HepG2 (cell line): ENCODE results near the gene C1QTNF1. TPM values are rescaled to one million over a fixed set of nuclear protein-coding genes. Genes with fewer than 3 reads are reported as not detected.
A peak's percentile ranks its signal among the peaks of the same experiment; 100 is the strongest.

Source experiments
- ATF7-NPFF ChIP-seq: sonication (generic); formaldehyde crosslinking; IDR thresholded peaks from 2 replicates; pipeline ENCODE4 v1.8.1; 2023; ENCODE audit warnings: mild to moderate bottlenecking, low read depth, missing genetic modification reagents, moderate library complexity
- CBFB ChIP-seq: sonication (generic); formaldehyde crosslinking; IDR thresholded peaks from 2 replicates; pipeline ENCODE4 v1.4.0; 2020; ENCODE audit warnings: missing genetic modification reagents
- MYC ChIP-seq: sonication (generic); formaldehyde crosslinking; IDR thresholded peaks from 2 replicates; pipeline ENCODE4 v1.9.0; 2021; ENCODE audit warnings: missing genetic modification reagents, borderline replicate concordance
- MYPOP ChIP-seq: sonication (generic); formaldehyde crosslinking; IDR thresholded peaks from 2 replicates; pipeline ENCODE4 v1.8.1; 2023; ENCODE audit warnings: mild to moderate bottlenecking, moderate library complexity, missing genetic modification reagents
- ZBED4 ChIP-seq: sonication (generic); formaldehyde crosslinking; IDR thresholded peaks from 2 replicates; pipeline ENCODE4 v1.4.0; 2020; ENCODE audit warnings: missing genetic modification reagents, borderline replicate concordance
- ZNF616 ChIP-seq: sonication (generic); formaldehyde crosslinking; IDR thresholded peaks from 2 replicates; pipeline ENCODE4 v1.5.0; 2020; ENCODE audit warnings: low read depth, mild to moderate bottlenecking, missing genetic modification reagents
- ZNF772 ChIP-seq: sonication (generic); formaldehyde crosslinking; IDR thresholded peaks from 2 replicates; pipeline ENCODE4 v1.5.0; 2020; ENCODE audit warnings: mild to moderate bottlenecking, missing genetic modification reagents
- polyA plus RNA-seq, 8 experiments: library from polyadenylated mRNA; depleted of rRNA in 3 of 8; stranded (reverse) in 7 of 8; unstranded in 1 of 8; fragments of >200 nt; fragmentation: Illumina TruSeq in 4 of 8; extraction: Trizol in 4 of 8; gene quantifications; 2 replicates each; pipeline versions ENCODE4 v1.2.1 to v1.2.3, GENCODE V29; 2011 to 2016; ENCODE audit warnings: low read depth in 4 of 8, missing spikeins in 1 of 8, mixed read lengths in 1 of 8; ENCODE audit not compliant: insufficient read depth in 1 of 8
- total RNA-seq, 5 experiments: library from RNA; depleted of rRNA; stranded (reverse); fragments of >200 nt; fragmentation: Illumina TruSeq; extraction: Trizol; gene quantifications; 2 replicates each; pipeline ENCODE4 v1.2.3, GENCODE V29; 2016; ENCODE audit warnings: low read depth in 1 of 5
- TF ChIP-seq, protein P1 (sequence below): sonication (generic); formaldehyde crosslinking; IDR thresholded peaks from 2 replicates; pipeline ENCODE4 v1.4.0; 2020; ENCODE audit warnings: missing genetic modification reagents
- TF ChIP-seq, protein P2 (sequence below): sonication (generic); formaldehyde crosslinking; IDR thresholded peaks from 2 replicates; pipeline ENCODE4 v1.5.0; 2020; ENCODE audit warnings: mild to moderate bottlenecking, missing genetic modification reagents, borderline replicate concordance

C1QTNF1 gene
- total and polyA plus RNA-seq, 2 of the 13 experiments (the other 11 are each of a cell fraction or from before 2014, with no cell fraction given), result 0.18 to 0.86 TPM

GRCh38 chr17:79074649-79075445 is 50.9 kb downstream of the C1QTNF1 start, which contains the start of gene ENGASE (continued):
- TF ChIP-seq ZNF616 (CRISPR knock-in tag) (peak; percentile 43; the same call in 1 of the 2 replicates), MYC (0 out of 2 replicates have a peak, but pooled peaks have one; percentile 33), ATF7-NPFF (CRISPR knock-in tag) (peak; percentile 85; the same call in 1 of the 2 replicates), CBFB (CRISPR knock-in tag) (0 out of 2 replicates have a peak, but pooled peaks have one; percentile 46), MYPOP (CRISPR knock-in tag) (peak; percentile 54; the same call in 1 of the 2 replicates), ZNF772 (CRISPR knock-in tag) (peak; percentile 42; the same call in 1 of the 2 replicates), ZBED4 (no peak)
- TF ChIP-seq, protein P1, sequence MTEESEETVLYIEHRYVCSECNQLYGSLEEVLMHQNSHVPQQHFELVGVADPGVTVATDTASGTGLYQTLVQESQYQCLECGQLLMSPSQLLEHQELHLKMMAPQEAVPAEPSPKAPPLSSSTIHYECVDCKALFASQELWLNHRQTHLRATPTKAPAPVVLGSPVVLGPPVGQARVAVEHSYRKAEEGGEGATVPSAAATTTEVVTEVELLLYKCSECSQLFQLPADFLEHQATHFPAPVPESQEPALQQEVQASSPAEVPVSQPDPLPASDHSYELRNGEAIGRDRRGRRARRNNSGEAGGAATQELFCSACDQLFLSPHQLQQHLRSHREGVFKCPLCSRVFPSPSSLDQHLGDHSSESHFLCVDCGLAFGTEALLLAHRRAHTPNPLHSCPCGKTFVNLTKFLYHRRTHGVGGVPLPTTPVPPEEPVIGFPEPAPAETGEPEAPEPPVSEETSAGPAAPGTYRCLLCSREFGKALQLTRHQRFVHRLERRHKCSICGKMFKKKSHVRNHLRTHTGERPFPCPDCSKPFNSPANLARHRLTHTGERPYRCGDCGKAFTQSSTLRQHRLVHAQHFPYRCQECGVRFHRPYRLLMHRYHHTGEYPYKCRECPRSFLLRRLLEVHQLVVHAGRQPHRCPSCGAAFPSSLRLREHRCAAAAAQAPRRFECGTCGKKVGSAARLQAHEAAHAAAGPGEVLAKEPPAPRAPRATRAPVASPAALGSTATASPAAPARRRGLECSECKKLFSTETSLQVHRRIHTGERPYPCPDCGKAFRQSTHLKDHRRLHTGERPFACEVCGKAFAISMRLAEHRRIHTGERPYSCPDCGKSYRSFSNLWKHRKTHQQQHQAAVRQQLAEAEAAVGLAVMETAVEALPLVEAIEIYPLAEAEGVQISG (CRISPR knock-in tag), result peak; percentile 79
- TF ChIP-seq, protein P2, sequence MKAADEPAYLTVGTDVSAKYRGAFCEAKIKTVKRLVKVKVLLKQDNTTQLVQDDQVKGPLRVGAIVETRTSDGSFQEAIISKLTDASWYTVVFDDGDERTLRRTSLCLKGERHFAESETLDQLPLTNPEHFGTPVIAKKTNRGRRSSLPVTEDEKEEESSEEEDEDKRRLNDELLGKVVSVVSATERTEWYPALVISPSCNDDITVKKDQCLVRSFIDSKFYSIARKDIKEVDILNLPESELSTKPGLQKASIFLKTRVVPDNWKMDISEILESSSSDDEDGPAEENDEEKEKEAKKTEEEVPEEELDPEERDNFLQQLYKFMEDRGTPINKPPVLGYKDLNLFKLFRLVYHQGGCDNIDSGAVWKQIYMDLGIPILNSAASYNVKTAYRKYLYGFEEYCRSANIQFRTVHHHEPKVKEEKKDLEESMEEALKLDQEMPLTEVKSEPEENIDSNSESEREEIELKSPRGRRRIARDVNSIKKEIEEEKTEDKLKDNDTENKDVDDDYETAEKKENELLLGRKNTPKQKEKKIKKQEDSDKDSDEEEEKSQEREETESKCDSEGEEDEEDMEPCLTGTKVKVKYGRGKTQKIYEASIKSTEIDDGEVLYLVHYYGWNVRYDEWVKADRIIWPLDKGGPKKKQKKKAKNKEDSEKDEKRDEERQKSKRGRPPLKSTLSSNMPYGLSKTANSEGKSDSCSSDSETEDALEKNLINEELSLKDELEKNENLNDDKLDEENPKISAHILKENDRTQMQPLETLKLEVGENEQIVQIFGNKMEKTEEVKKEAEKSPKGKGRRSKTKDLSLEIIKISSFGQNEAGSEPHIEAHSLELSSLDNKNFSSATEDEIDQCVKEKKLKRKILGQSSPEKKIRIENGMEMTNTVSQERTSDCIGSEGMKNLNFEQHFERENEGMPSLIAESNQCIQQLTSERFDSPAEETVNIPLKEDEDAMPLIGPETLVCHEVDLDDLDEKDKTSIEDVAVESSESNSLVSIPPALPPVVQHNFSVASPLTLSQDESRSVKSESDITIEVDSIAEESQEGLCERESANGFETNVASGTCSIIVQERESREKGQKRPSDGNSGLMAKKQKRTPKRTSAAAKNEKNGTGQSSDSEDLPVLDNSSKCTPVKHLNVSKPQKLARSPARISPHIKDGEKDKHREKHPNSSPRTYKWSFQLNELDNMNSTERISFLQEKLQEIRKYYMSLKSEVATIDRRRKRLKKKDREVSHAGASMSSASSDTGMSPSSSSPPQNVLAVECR, result peak; percentile 56; the same call in 1 of the 2 replicates
